BLaER1 (cell line): Measurements from ENCODE around the gene LRRC2.
"Not testable (repeated sequence)": the region's sequence is repeated elsewhere in the genome, so short reads cannot be mapped to it uniquely, and the experiment has no call there.

Experiments used
- H3K27ac ChIP-seq: shearing (Covaris generic); formaldehyde crosslinking; 2 replicates; pipeline ENCODE4 v1.8.1; 2022
- H3K27me3 ChIP-seq: shearing (Covaris generic); formaldehyde crosslinking; 2 replicates; pipeline ENCODE4 v1.8.1; 2022
- H3K36me3 ChIP-seq: shearing (Covaris generic); formaldehyde crosslinking; 2 replicates; pipeline ENCODE4 v1.8.1; 2022
- H3K4me1 ChIP-seq: shearing (Covaris generic); formaldehyde crosslinking; 2 replicates; pipeline ENCODE4 v1.8.1; 2022
- H3K4me2 ChIP-seq: shearing (Covaris generic); formaldehyde crosslinking; 2 replicates; pipeline ENCODE4 v1.8.1; 2022
- H3K4me3 ChIP-seq: shearing (Covaris generic); formaldehyde crosslinking; 2 replicates; pipeline ENCODE4 v1.8.1; 2022
- H3K9ac ChIP-seq: shearing (Covaris generic); formaldehyde crosslinking; 2 replicates; pipeline ENCODE4 v1.8.1; 2022
- H3K9me3 ChIP-seq: shearing (Covaris generic); formaldehyde crosslinking; 2 replicates; pipeline ENCODE4 v1.8.1; 2022
- H4K20me1 ChIP-seq: shearing (Covaris generic); formaldehyde crosslinking; 2 replicates; pipeline ENCODE4 v1.8.1; 2022
- Cebpa-rat ChIP-seq: shearing (Covaris generic); IDR thresholded peaks from 2 replicates; pipeline ENCODE4 v1.8.1; 2022

Gene LRRC2

DNA sequence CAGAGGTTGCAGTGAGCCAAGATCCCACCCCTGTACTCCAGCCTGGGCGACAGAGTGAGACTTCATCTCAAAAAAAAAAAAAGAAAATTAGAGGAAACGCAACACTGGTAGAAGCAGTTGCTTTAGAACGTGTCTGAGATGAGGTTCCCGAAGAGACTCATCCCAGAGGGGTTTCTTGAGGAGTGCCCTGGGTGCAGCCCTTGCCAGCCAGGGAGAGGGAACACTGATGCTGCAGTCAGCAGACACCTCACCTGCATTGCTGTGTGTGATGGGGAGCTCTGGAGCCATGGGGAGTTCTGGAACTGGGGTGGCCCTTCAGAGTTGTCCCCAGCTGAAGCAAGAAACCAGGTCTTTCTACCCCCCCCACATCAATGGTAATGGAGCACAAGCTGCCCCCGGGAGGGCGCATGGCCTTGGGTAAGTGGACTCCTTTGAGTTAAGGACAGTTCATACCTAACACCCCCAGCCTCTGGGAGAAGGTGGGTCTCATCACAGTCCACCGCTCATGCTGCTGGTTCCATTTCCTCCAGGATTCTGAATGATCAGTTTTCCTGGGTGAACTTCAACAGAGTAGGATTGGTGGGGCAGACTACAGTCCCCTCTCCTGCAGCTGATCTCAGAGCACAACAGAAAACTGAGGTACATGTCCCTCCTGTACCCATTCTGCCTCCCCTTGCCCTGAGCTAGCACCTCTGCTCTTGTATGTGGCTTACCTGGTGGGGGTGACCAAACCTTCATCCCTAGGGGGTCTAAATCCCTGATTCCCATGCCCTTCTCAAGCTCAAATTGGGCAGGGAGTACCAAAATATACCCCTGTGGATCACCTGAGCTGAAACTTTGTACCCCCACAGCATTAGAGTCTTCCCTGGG is 18.7 kb upstream of the LRRC2 start:
- Histone ChIP-seq H3K9ac (no peak overlapping the region), H3K4me1 (no peaks in the 10 kb centered on the region), H3K36me3 (no peaks in the 10 kb centered on the region), H4K20me1 (no peaks in the 10 kb centered on the region), H3K4me3 (no peak overlapping the region), H3K4me2 (no peak overlapping the region), H3K27ac (no peak overlapping the region), H3K27me3 (no peaks in the 10 kb centered on the region), H3K9me3 (no peaks in the 10 kb centered on the region)
- TF ChIP-seq Cebpa-rat, result no peak

GRCh38 chr3:46580675-46581074 is 14.6 kb upstream of the LRRC2 start:
- no peak overlapping the region for H3K4me3 ChIP-seq
- no peaks in the 10 kb centered on the region for H3K9me3 ChIP-seq
- no peak overlapping the region for H3K9ac ChIP-seq
- H3K4me1 ChIP-seq, result peaks cover 9% of the 10 kb centered on the region
- H3K4me2 ChIP-seq, result no peak overlapping the region
- no peaks in the 10 kb centered on the region for H3K27me3 ChIP-seq
- H4K20me1 ChIP-seq, result no peaks in the 10 kb centered on the region
- H3K27ac ChIP-seq, result no peak overlapping the region
- H3K36me3 ChIP-seq, result no peaks in the 10 kb centered on the region
- TF ChIP-seq Cebpa-rat, result no peak

DNA sequence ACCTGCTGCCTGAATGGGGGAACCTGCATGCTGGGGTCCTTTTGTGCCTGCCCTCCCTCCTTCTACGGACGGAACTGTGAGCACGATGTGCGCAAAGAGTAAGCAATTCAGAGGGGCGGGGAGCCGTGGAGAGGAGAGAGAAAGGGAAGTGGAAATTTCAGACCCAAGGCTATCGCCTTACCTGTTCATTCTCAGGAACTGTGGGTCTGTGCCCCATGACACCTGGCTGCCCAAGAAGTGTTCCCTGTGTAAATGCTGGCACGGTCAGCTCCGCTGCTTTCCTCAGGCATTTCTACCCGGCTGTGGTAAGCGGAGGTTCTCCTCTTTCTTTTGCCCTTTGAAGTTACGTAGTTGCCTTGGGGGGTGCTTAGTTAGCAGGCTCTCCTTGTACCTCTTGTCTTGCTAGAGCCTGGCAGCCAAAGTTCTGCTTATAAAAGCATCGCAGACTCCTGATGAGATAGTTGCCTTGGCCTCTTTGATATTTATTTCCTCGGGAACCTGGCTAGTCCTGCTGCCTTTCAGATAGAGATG is 13.7 kb upstream of the LRRC2 start:
- no peaks in the 10 kb centered on the region for H3K36me3 ChIP-seq
- no peak overlapping the region for H3K9ac ChIP-seq
- TF ChIP-seq Cebpa-rat, result no peak
- no peaks in the 10 kb centered on the region for H3K27me3 ChIP-seq
- H3K27ac ChIP-seq, result no peak overlapping the region
- H3K4me2 ChIP-seq, result no peak overlapping the region
- H3K9me3 ChIP-seq, result no peaks in the 10 kb centered on the region
- H3K4me3 ChIP-seq, result no peak overlapping the region
- peaks cover 9% of the 10 kb centered on the region for H3K4me1 ChIP-seq
- no peaks in the 10 kb centered on the region for H4K20me1 ChIP-seq

DNA sequence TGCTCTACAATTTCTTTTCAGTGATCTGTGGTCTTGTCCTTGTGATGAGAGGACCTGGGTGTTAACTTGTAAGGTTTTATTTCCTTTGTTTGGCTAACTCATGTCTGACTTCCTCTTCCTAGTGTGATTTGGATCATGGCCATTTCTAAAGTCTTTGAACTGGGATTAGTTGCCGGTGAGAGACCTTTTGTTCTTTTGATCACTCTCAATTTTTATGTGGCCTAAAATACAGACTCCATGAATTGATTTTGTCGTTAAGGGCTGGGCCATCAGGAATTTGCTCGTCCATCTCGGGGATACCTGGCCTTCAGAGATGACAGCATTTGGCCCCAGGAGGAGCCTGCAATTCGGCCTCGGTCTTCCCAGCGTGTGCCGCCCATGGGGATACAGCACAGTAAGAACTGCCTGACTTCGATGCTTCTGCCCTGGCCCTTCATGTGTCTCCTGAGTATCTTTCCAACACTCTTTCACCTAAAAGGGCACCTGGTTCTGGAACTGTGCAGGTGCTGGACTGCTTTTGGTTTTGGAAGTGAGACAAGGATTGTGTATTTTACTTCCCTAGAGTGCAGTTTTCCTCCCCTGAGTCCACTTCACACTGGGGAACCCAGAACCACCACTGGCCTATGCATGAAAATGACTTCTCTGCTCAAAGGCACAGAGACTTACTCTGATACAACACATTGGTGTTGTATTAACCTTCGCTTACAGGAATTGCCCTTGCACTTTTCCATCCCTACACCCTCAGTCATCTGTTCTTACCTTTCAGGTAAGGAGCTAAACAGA is 13.1 kb upstream of the LRRC2 start:
- Histone ChIP-seq H3K9ac (no peak overlapping the region), H4K20me1 (no peaks in the 10 kb centered on the region)

DNA sequence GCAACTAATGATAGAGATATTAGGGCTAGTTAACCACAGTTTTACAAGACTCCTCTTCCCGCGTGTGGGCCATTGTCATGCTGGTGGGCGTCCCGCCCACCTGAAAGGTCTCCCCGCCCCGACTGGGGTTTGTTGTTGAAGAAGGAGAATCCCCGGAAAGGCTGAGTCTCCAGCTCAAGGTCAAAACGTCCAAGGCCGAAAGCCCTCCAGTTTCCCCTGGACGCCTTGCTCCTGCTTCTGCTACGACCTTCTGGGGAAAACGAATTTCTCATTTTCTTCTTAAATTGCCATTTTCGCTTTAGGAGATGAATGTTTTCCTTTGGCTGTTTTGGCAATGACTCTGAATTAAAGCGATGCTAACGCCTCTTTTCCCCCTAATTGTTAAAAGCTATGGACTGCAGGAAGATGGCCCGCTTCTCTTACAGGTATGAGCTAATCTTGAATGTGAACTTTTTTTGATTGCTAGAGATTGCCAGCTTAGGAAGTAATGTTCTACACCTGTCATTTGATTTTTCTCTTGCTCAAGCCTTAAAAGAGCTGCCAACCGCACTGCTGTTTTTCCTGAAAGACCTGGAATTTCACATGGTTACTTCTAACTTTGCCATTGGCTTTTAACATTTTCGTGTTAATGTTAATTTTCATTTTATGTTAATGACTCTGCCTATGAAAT is 11.6 kb upstream of the LRRC2 start:
- H3K27me3 ChIP-seq, H3K4me1 ChIP-seq, H3K4me2 ChIP-seq, H4K20me1 ChIP-seq, H3K9me3 ChIP-seq, H3K4me3 ChIP-seq, H3K36me3 ChIP-seq, H3K9ac ChIP-seq, H3K27ac ChIP-seq: not testable (repeated sequence)

More for the DNA sequence above, 13.1 kb upstream of the LRRC2 start:
- Histone ChIP-seq H3K4me3 (no peak overlapping the region), H3K36me3 (no peaks in the 10 kb centered on the region), H3K4me2 (no peak overlapping the region), H3K27me3 (no peaks in the 10 kb centered on the region), H3K4me1 (peaks cover 9% of the 10 kb centered on the region), H3K9me3 (no peaks in the 10 kb centered on the region), H3K27ac (no peak overlapping the region)
- no peak for TF ChIP-seq Cebpa-rat

DNA sequence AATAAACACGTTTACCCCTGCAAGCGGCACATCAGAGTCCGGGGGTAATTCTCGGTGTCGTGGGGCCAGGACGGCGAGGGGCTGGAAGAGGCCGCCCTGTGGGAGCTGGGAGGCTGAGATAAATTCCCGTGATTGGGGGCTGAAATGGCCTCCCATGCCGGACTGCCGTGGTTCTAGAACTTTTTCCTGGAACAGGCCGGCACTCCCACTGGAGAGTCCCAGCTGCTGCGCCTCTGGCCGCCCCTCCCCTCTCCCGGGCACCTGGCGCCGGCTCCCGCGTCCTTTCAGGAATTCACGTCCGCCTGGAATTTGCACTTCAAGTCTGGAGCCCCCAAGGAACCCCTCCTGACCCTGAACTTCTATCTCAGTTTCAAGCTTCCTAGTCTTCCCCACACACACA is 10.8 kb upstream of the LRRC2 start:
- Histone ChIP-seq H3K4me1 (peaks cover 9% of the 10 kb centered on the region), H3K27ac (no peak overlapping the region), H3K4me2 (no peak overlapping the region), H3K36me3 (no peaks in the 10 kb centered on the region), H3K4me3 (no peak overlapping the region), H3K9ac (no peak overlapping the region), H3K27me3 (no peaks in the 10 kb centered on the region), H4K20me1 (no peaks in the 10 kb centered on the region), H3K9me3 (no peaks in the 10 kb centered on the region)
- no peak for TF ChIP-seq Cebpa-rat

GRCh38 chr3:46576386-46576785 is 10.3 kb upstream of the LRRC2 start:
- Histone ChIP-seq H3K27me3 (no peaks in the 10 kb centered on the region), H3K4me2 (no peak overlapping the region), H3K9ac (no peak overlapping the region), H3K27ac (no peak overlapping the region), H4K20me1 (no peaks in the 10 kb centered on the region), H3K36me3 (no peaks in the 10 kb centered on the region), H3K4me1 (peaks cover 9% of the 10 kb centered on the region), H3K9me3 (no peaks in the 10 kb centered on the region), H3K4me3 (no peak overlapping the region)
- no peak for TF ChIP-seq Cebpa-rat

GRCh38 chr3:46575577-46576222 is 9.6 kb upstream of the LRRC2 start:
- no peak overlapping the region for H3K9ac ChIP-seq
- no peak for TF ChIP-seq Cebpa-rat
- H3K4me2 ChIP-seq, result no peak overlapping the region

GRCh38 chr3:46574881-46575576 is 8.9 kb upstream of the LRRC2 start:
- Histone ChIP-seq H3K36me3 (no peaks in the 10 kb centered on the region), H3K4me2 (no peak overlapping the region), H4K20me1 (no peaks in the 10 kb centered on the region), H3K4me3 (no peak overlapping the region), H3K27ac (no peak overlapping the region), H3K9me3 (no peaks in the 10 kb centered on the region), H3K4me1 (peaks cover 9% of the 10 kb centered on the region), H3K9ac (no peak overlapping the region), H3K27me3 (no peaks in the 10 kb centered on the region)
- no peak for TF ChIP-seq Cebpa-rat

More at GRCh38 chr3:46575577-46576222, 9.6 kb upstream of the LRRC2 start:
- Histone ChIP-seq H3K9me3 (no peaks in the 10 kb centered on the region), H3K27me3 (no peaks in the 10 kb centered on the region), H3K4me3 (no peak overlapping the region), H4K20me1 (no peaks in the 10 kb centered on the region), H3K27ac (no peak overlapping the region), H3K36me3 (no peaks in the 10 kb centered on the region), H3K4me1 (peaks cover 9% of the 10 kb centered on the region)
